IMR-90 (cell line): ENCODE measurements around the gene SLC25A19. TPM values are rescaled to one million over a fixed set of nuclear protein-coding genes. Genes with fewer than 3 reads are reported as not detected.

ENCODE experiments used
- ATAC-seq: fragments of 200-7000 bp; cut with Tn5 transposase; 2 replicates; pipeline ENCODE4 v1.9.1; 2020; ENCODE audit warnings: low read depth, mild to moderate bottlenecking, moderate library complexity
- BruUV-seq: library from RNA; stranded (reverse); fragments of 400-500 nt; replicated peaks from 2 replicates; lab custom pipeline; 2021; lab: Mats Ljungman, UMichigan
- CTCF ChIA-PET: fragments of 300-600 bp; formaldehyde crosslinking; extraction: SDS; loops from one replicate; lab custom pipeline; 2021; ENCODE audit warnings: antibody characterized with exemption; lab: Yijun Ruan, JAX
- POLR2A ChIA-PET: fragments of 300-600 bp; sonication (Branson Sonifier 250); formaldehyde crosslinking; loops from one replicate; lab custom pipeline; 2022; ENCODE audit warnings: antibody characterized with exemption; ENCODE audit not compliant: unreplicated experiment; lab: Charles Lee
- DNase-seq: peaks from one replicate; pipeline ENCODE4 v3.0.0; 2013
- H2AFZ ChIP-seq: replicated peaks from 2 replicates; pipeline ENCODE3; 2013; ENCODE audit warnings: low read length, mild to moderate bottlenecking; ENCODE audit not compliant: poor library complexity
- H2AK5ac ChIP-seq: 2 replicates; pipeline ENCODE4 v1.6.1; 2013; ENCODE audit warnings: low read depth, low read length, inconsistent platforms
- H2AK9ac ChIP-seq: replicated peaks from 2 replicates; pipeline ENCODE3; 2013; ENCODE audit warnings: mild to moderate bottlenecking, low read depth, low read length, moderate library complexity; ENCODE audit not compliant: poor library complexity
- H2BK120ac ChIP-seq: 2 replicates; pipeline ENCODE4 v1.6.1; 2013; ENCODE audit warnings: low read depth, low read length, inconsistent platforms
- H2BK15ac ChIP-seq: 3 replicates; pipeline ENCODE4 v1.6.1; 2013; ENCODE audit warnings: low read depth, low read length, inconsistent platforms
- H2BK20ac ChIP-seq: 2 replicates; pipeline ENCODE4 v1.6.1; 2013; ENCODE audit warnings: low read depth, mild to moderate bottlenecking, inconsistent platforms, low read length, moderate library complexity
- H2BK5ac ChIP-seq: 2 replicates; pipeline ENCODE4 v1.6.1; 2013; ENCODE audit warnings: mild to moderate bottlenecking, low read depth, low read length, inconsistent platforms; ENCODE audit not compliant: poor library complexity, severe bottlenecking
- H3K14ac ChIP-seq: replicated peaks from 2 replicates; pipeline ENCODE4 v1.6.1; 2013; ENCODE audit warnings: low read depth, low read length, inconsistent platforms
- H3K18ac ChIP-seq: 2 replicates; pipeline ENCODE4 v1.6.1; 2013; ENCODE audit warnings: low read depth, low read length, control low read depth
- H3K23ac ChIP-seq: 2 replicates; pipeline ENCODE4 v1.6.1; 2013; ENCODE audit warnings: low read depth, low read length, inconsistent platforms
- H3K27ac ChIP-seq: 2 replicates; pipeline ENCODE4 v1.5.1; 2013; ENCODE audit warnings: mild to moderate bottlenecking, control low read depth, low read length; ENCODE audit not compliant: insufficient read depth
- H3K27me3 ChIP-seq: 2 replicates; pipeline ENCODE4 v1.6.1; 2013; ENCODE audit warnings: low read length; ENCODE audit not compliant: control insufficient read depth, insufficient read depth
- H3K36me3 ChIP-seq: 2 replicates; pipeline ENCODE4 v1.6.1; 2013; ENCODE audit warnings: low read length, mixed read lengths; ENCODE audit not compliant: control insufficient read depth, insufficient read depth
- H3K4ac ChIP-seq: 2 replicates; pipeline ENCODE4 v1.6.1; 2013; ENCODE audit warnings: low read depth, low read length, inconsistent platforms
- H3K4me1 ChIP-seq: 2 replicates; pipeline ENCODE4 v1.6.1; 2013; ENCODE audit warnings: low read length, mixed read lengths; ENCODE audit not compliant: control insufficient read depth, insufficient read depth
- H3K4me2 ChIP-seq: 2 replicates; pipeline ENCODE4 v1.6.1; 2013; ENCODE audit warnings: low read depth, mild to moderate bottlenecking, control low read depth, low read length, moderate library complexity
- H3K4me3 ChIP-seq: 2 replicates; pipeline ENCODE4 v1.5.1; 2013; ENCODE audit warnings: low read depth, mild to moderate bottlenecking, control low read depth, low read length, moderate library complexity; ENCODE audit not compliant: insufficient read depth
- H3K56ac ChIP-seq: 2 replicates; pipeline ENCODE4 v1.6.1; 2013; ENCODE audit warnings: low read length, inconsistent platforms; ENCODE audit not compliant: insufficient read depth; ENCODE audit errors: extremely low read depth
- H3K79me1 ChIP-seq, 2 experiments: 2 replicates each; pipeline ENCODE4 v1.6.1; 2013; ENCODE audit warnings: low read length in 2 of 2, inconsistent platforms in 1 of 2, low read depth in 1 of 2
- H3K9ac ChIP-seq: 2 replicates; pipeline ENCODE4 v1.6.1; 2013; ENCODE audit warnings: low read depth, low read length, control low read depth
- H3K9me1 ChIP-seq: 2 replicates; pipeline ENCODE4 v1.6.1; 2013; ENCODE audit warnings: low read length, inconsistent platforms; ENCODE audit not compliant: insufficient read depth
- H3K9me3 ChIP-seq: 2 replicates; pipeline ENCODE4 v1.6.1; 2013; ENCODE audit warnings: low read length; ENCODE audit not compliant: control insufficient read depth, insufficient read depth
- H4K20me1 ChIP-seq: 2 replicates; pipeline ENCODE4 v1.6.1; 2013; ENCODE audit warnings: low read length, inconsistent platforms; ENCODE audit not compliant: insufficient read depth
- H4K5ac ChIP-seq: 2 replicates; pipeline ENCODE4 v1.6.1; 2013; ENCODE audit warnings: mild to moderate bottlenecking, low read depth, low read length, control low read depth
- H4K8ac ChIP-seq, 2 experiments: 2 replicates each; pipeline ENCODE4 v1.6.1; 2013; ENCODE audit warnings: low read depth in 2 of 2, low read length in 2 of 2, control low read depth in 1 of 2, inconsistent platforms in 1 of 2
- H4K91ac ChIP-seq: 2 replicates; pipeline ENCODE4 v1.6.1; 2013; ENCODE audit warnings: low read depth, low read length, inconsistent platforms; ENCODE audit not compliant: insufficient read depth
- POLR2A ChIP-seq: IDR thresholded peaks from 2 replicates; pipeline ENCODE4 v1.6.1; 2012; ENCODE audit warnings: mild to moderate bottlenecking, low read depth, low read length
- RAD21 ChIP-seq: IDR thresholded peaks from 2 replicates; pipeline ENCODE4 v1.6.1; 2012; ENCODE audit warnings: low read length, improper control_type of control experiment
- RFX5 ChIP-seq: IDR thresholded peaks from 2 replicates; pipeline ENCODE4 v1.8.0; 2012; ENCODE audit warnings: low read depth, mild to moderate bottlenecking, low read length, moderate library complexity
- SMC3 ChIP-seq: fragments of 150-350 bp; IDR thresholded peaks from 2 replicates; pipeline ENCODE4 v1.6.1; 2016; ENCODE audit warnings: low read depth, mild to moderate bottlenecking, antibody characterized with exemption, low read length, moderate library complexity
- USF2 ChIP-seq: fragments of 150-350 bp; IDR thresholded peaks from 2 replicates; pipeline ENCODE4 v1.6.1; 2017; ENCODE audit warnings: mild to moderate bottlenecking, antibody characterized with exemption, low read length, low read depth
- WGBS, 2 experiments: methylation state at CpG; one replicate each; pipeline versions ENCODE4 v1.1.5 to v1.1.7; 2013; ENCODE audit warnings: missing lambda C conversion rate in 2 of 2; ENCODE audit not compliant: insufficient read length in 1 of 2; ENCODE audit errors: extremely low coverage in 2 of 2; 5-methylcytosine and 5-hydroxymethylcytosine counted together
- dilution Hi-C: fragments of 300-500 bp; cut with HindIII; formaldehyde crosslinking; loops from one replicate; pipeline ENCODE4 v1.14.3; 2018; ENCODE audit warnings: low sequenced_read_pairs; ENCODE audit not compliant: unreplicated experiment
- in situ Hi-C: fragments of 300-500 bp; cut with MboI; formaldehyde crosslinking; loops from 3 replicates; pipeline ENCODE4 v1.14.3; 2019; ENCODE audit warnings: low sequenced_read_pairs, inconsistent platforms, mixed read lengths
- intact Hi-C: fragments of 100-400 bp; cut with micrococcal nuclease; formaldehyde crosslinking; loops from 2 replicates; pipeline ENCODE4 v1.10.0; 2022
- polyA plus RNA-seq, 3 experiments: library from polyadenylated mRNA; depleted of rRNA; stranded (reverse); fragments of >200 nt; gene quantifications; 2 replicates each; pipeline ENCODE4 v1.2.3, GENCODE V29; 2012; ENCODE audit warnings: low replicate concordance in 1 of 3
- total RNA-seq: library from RNA; depleted of rRNA; stranded (reverse); fragments of >200 nt; gene quantifications from 2 replicates; pipeline ENCODE4 v1.2.3, GENCODE V29; 2012
- TF ChIP-seq, protein P1 (sequence below): fragments of 150-350 bp; IDR thresholded peaks from 2 replicates; pipeline ENCODE4 v1.6.1; 2016; ENCODE audit warnings: low read depth, mild to moderate bottlenecking, low read length, moderate library complexity, borderline replicate concordance
- TF ChIP-seq, protein P2 (sequence below): conservative IDR thresholded peaks from 2 replicates; pipeline ENCODE4 v1.5.1; 2012; ENCODE audit warnings: mild to moderate bottlenecking, low read depth, low read length, improper control_type of control experiment

Gene SLC25A19
- total and polyA plus RNA-seq, 2 of the 4 experiments (the other 2 are of a cell fraction) = 9.1 to 9.2 TPM

GRCh38 chr17:75240394-75241142 is 48.7 kb downstream of the SLC25A19 start:
- no peak overlapping the region for H4K91ac ChIP-seq
- no peak overlapping the region for H3K56ac ChIP-seq
- dilution Hi-C loops = no loop called here
- no peak overlapping the region for H2AK5ac ChIP-seq
- intact Hi-C loops = no loop called here
- H3K79me1 ChIP-seq = peaks cover 0 to 5% of the 10 kb centered on the region in 2 experiments; a peak in 1 of 4 replicates
- peaks cover 87% of the 10 kb centered on the region for H3K36me3 ChIP-seq
- H3K4me1 ChIP-seq = no peaks in the 10 kb centered on the region
- no TSS peak for BruUV-seq
- H4K5ac ChIP-seq = no peak overlapping the region
- ChIA-PET POLR2A (no interaction called here), CTCF (interaction anchor here (1.0 to 1.2 kb wide), 2 partner anchors 8 to 9 kb away, joined by 5 to 7 read pairs; no protein-coding TSS in a partner anchor)
- no peak overlapping the region for H2AFZ ChIP-seq
- H3K4me3 ChIP-seq = no peak overlapping the region
- H2BK20ac ChIP-seq = no peak overlapping the region
- H2AK9ac ChIP-seq = peak overlapping the region; percentile 59
- H4K8ac ChIP-seq = no peak overlapping the region
- no peak overlapping the region for H2BK15ac ChIP-seq
- H3K9ac ChIP-seq = no peak overlapping the region
- H3K4me2 ChIP-seq = no peak overlapping the region
- no peak overlapping the region for H3K14ac ChIP-seq
- H3K23ac ChIP-seq = no peak overlapping the region
- no peak overlapping the region for H3K4ac ChIP-seq
- ATAC-seq = peak; percentile 48
- TF ChIP-seq RAD21 (peak; percentile 51), RFX5 (no peak), USF2 (peak; percentile 24; the same call in 1 of the 2 replicates), SMC3 (peak; percentile 69), POLR2A (no peak)
- TF ChIP-seq, protein P1, sequence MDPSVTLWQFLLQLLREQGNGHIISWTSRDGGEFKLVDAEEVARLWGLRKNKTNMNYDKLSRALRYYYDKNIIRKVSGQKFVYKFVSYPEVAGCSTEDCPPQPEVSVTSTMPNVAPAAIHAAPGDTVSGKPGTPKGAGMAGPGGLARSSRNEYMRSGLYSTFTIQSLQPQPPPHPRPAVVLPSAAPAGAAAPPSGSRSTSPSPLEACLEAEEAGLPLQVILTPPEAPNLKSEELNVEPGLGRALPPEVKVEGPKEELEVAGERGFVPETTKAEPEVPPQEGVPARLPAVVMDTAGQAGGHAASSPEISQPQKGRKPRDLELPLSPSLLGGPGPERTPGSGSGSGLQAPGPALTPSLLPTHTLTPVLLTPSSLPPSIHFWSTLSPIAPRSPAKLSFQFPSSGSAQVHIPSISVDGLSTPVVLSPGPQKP = no peak
- TF ChIP-seq, protein P2, sequence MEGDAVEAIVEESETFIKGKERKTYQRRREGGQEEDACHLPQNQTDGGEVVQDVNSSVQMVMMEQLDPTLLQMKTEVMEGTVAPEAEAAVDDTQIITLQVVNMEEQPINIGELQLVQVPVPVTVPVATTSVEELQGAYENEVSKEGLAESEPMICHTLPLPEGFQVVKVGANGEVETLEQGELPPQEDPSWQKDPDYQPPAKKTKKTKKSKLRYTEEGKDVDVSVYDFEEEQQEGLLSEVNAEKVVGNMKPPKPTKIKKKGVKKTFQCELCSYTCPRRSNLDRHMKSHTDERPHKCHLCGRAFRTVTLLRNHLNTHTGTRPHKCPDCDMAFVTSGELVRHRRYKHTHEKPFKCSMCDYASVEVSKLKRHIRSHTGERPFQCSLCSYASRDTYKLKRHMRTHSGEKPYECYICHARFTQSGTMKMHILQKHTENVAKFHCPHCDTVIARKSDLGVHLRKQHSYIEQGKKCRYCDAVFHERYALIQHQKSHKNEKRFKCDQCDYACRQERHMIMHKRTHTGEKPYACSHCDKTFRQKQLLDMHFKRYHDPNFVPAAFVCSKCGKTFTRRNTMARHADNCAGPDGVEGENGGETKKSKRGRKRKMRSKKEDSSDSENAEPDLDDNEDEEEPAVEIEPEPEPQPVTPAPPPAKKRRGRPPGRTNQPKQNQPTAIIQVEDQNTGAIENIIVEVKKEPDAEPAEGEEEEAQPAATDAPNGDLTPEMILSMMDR = peak; percentile 90
- no peak overlapping the region for H3K27ac ChIP-seq
- H3K27me3 ChIP-seq = no peaks in the 10 kb centered on the region
- no peak overlapping the region for H2BK120ac ChIP-seq
- H2BK5ac ChIP-seq = no peak overlapping the region
- no peaks in the 10 kb centered on the region for H3K9me1 ChIP-seq
- no peak overlapping the region for H3K18ac ChIP-seq
- H4K20me1 ChIP-seq = peaks cover 17% of the 10 kb centered on the region
- in situ Hi-C loops = no loop called here
- peak; percentile 20 for DNase-seq
- H3K9me3 ChIP-seq = no peaks in the 10 kb centered on the region
- WGBS, 2 experiments = 53% methylated on average over 3 of the region's 23 CpGs; no CpG with 5 or more reads in 1 of the 2 experiments
